ENCODE measurements around the gene IGFL2.
"Not testable (repeated sequence)": the region's sequence is repeated elsewhere in the genome, so short reads cannot be mapped to it uniquely, and the experiment has no call there.

Gene IGFL2

DNA sequence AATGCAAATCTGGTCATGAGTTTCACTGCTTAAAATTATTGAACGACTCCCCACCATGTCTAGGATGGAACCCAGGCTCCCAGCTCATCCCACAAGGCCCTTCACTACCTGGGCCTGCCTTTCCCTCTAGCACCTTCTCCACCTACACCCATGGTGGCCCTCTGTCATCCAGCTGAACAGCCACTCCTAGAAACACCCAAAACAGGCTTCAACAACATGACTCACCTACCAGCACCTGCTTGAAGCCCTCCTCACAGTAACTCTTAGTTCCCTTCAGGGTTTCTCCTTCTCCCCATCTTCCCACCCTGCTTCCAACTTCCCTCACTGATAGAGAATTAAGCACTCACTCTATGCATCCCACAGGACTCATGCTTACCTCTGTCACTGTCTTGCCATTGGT is 6.6 kb upstream of the IGFL2 start:
- no peak for DNase-seq

DNA sequence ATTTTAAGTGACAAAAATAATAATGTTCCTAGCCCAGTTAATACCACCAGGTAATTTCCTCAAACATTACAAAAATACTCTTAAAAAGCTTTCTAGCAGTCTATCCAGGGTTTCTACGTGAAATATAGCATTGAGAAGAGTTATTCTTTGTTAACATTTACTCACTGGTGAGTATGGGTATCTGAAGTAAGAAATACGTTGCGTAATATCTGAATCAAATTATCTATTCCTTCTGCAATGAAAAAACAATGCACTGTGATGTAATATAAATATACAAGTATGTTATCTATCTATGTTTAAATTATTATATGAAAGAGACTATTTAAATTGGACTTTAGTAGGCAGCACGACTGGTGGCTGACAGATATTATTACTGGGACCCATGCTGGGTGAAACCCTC is 5.7 kb upstream of the IGFL2 start:
- no peak for DNase-seq

DNA sequence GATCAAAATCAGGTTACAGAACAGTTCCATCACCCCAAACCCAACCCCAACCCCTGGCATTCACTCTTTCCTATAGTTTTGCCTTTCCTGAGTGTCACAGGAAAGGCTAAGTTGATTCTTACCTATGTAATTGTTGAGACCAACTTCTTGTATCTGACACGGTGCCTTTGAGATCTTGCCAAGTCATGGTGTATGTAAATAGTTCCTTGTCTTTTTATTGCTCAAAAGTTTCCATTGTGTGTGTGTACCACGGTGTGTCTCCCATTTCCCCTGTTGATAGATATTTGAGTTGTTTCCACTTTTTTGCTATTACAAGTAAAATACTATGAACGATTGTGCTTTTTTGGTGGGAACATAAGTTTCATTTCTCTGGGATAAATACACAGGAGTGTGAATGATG is 3.3 kb upstream of the IGFL2 start:
- DNase-seq, result no peak

DNA sequence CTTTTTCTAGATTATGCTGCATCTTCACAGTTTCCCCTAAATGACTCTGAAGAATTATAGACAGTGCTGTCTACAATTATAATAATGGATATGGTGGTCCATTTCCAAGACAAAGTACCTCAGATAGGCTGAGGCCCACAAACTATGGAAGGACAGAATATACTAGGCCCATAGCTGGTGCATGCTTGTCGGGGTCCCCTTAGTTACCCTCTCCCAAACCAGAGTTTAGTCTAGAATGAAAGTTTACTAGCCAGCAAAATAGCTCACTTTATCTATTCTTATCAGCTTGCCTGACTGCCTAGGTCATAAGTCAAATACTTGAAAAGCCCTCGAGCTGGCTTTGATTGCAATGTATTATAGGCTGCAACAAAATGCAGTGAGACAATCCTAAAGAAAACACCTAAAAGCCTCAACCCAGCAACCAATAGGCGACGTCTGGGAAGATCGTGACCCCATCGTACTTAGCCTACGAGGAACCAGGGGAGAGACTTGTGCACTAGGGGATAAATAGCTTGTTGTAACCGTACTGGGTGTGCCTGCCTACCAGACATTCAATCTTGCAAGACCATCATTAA is 785 bp upstream of the IGFL2 start:
- DNase-seq, result no peak

DNA sequence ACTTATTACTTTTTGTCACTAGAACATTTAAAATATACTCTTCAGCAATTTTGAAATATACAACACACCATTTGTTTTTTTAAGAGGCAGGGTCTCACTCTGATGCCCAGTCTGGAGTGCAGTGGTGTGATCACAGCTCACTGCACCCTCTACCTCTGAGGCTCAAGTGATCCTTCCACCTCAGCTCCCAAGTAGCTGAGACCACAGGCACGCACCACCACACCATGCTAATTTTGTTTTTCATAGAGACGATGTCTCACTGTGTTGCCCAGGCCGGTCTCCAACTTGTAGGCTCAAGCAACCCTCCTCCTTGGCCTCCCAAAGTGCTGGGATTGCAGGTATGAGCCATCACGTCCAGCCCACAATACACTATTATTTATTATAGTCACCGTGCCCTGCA is 2.6 kb downstream of the IGFL2 start:
- no peak for DNase-seq

DNA sequence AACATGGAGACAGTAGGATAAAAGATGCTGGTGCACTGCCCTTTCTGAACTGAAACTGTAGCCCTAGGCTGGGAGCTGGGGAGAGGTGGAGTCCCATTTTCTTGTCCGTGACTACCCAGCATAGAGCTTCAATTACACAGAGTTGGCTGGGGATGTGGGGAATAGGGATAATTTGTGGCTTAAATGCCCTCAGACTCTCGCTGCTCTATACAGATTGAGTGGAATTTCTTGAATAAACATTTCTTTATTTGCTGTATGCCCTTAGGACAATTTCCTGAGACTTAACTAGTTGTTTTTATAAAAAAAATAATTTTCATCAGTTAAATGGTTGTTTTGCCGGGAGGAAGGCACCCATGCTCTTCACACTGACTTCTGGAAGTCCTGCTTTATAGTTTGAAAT is 7.2 kb downstream of the IGFL2 start:
- DNase-seq, result no peak

DNA sequence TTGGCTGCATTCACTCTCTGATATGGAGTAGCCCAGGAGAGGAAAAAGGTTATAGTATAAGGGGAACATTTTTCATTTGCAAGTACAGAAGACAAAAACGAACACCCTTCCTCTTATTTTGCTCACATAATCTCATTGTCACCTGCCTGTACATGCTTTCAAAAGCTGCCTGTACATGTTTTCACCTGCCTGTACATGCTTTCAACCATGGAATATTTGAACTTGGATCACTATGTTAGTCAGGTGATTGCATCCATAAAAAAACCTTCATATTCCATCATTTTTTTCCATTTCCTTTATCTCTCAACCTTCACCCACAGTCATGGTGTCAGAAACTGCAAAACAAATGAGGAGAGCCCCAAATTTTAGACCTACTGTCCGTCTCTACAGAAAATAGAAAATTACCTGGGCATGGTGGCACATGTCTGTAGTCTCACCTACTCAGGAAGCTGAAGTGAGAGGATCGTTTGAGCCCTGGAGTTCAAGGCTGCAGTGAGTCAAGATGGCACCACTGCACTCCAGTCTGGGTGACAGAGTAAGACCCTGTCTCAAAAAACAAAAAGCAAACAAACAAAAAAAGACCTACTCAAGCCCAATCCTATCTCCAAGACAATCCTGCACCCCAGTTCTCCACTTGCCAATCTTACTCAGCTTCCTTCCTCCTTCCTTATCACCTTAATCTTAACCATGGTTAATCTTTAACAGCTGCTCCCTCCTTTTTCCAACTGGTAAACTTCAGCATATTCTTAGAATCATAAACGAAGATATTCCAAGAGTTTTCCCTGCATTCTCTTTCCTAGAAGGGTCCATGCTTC is 11.6 kb downstream of the IGFL2 start:
- no peak for DNase-seq

DNA sequence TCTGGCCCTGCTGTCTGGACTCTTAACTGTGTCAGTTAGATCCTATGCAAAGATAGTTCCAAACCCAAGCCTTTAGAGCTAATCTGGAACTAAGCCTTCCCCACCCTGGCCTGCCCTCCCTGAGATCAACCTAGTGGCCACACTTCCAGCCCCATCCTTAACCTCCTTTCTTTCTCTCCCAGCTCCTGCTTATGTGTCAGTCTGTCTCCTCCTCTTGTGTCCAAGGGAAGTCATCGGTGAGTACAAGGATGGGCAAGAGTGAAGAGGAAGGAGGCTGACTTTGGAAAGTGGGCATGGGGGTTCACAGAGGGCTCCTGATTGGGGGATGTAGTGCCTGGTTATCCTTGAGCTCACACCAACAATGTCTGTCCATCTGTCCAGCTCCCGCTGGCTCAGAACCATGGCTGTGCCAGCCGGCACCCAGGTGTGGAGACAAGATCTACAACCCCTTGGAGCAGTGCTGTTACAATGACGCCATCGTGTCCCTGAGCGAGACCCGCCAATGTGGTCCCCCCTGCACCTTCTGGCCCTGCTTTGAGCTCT is 12.3 kb downstream of the IGFL2 start:
- no peak for DNase-seq

DNA sequence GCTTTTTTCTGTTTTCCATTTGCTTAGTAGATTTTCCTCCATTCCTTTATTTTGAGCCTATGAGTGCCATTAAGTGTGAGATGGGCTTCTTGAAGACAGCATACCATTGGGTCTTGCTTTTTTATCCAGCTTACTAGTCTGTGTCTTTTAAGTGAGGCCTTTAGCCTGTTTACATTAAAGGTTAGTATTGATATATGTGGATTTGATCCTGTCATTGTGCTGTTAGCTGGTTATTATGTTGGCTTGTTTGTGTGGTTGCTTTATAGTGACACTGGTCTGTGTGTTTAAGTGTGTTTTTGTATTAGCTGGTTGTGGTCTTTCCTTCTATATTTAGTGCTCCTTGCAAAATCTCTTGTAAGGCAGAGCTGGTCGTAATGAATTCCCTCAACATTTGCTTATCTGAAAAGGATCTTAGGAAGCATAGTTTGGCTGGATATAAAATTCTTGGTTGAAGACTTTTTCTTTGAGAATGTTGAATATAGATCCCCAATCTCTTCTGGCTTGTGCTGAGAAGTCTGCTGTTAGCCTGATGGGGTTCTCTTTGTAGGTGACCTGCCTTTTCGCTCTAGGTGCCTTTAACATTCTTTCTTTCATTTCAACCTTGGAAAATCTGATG is 13.7 kb downstream of the IGFL2 start:
- DNase-seq, result not testable (repeated sequence)

DNA sequence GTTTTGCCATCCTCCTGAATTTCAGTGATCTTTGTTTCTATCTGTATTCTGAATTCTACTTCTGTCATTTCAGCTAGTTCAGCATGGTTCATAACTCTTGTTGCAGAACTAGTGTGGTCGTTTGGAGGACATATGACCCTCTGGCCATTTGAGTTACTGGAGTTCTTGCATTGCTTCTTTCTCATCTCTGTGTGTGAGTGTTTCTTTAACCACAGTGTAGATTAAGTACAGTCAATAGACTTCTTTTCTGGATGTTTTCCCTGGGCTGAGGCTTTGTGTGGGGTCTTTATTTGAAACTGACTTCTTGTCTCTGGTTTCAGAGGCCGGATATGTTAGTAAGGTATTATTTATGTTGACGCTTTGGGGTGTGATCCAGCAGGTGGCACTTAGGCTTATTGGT is 14.7 kb downstream of the IGFL2 start:
- no peak for DNase-seq

DNA sequence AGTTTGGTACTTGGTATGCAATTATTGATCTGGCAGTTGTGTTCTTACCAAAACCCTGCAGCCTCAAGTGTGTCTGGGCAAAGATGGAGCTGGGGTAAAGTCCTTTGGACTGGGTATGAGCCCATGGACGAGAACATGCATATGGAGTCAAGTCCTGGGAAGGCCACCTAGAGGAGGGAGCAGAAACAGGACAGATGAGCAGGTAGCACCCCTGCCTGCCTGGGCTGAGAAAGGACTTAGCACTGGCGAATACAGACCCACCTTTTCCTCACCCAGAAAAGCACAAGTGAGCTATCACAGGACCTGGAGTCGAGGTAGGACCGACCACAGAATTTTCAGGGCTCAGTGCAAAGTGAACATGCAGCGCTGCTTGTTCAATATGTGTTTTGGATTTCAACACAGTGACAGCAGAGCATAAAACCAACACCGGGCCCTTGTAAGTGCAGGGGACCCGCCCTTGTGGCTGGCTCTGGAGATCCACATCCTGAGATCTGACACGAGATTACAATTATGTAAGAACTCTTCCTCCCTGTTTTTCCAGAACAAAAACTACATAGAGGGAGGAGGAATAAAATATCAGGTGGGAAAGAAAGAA is 25.9 kb downstream of the IGFL2 start:
- DNase-seq, result no peak

DNA sequence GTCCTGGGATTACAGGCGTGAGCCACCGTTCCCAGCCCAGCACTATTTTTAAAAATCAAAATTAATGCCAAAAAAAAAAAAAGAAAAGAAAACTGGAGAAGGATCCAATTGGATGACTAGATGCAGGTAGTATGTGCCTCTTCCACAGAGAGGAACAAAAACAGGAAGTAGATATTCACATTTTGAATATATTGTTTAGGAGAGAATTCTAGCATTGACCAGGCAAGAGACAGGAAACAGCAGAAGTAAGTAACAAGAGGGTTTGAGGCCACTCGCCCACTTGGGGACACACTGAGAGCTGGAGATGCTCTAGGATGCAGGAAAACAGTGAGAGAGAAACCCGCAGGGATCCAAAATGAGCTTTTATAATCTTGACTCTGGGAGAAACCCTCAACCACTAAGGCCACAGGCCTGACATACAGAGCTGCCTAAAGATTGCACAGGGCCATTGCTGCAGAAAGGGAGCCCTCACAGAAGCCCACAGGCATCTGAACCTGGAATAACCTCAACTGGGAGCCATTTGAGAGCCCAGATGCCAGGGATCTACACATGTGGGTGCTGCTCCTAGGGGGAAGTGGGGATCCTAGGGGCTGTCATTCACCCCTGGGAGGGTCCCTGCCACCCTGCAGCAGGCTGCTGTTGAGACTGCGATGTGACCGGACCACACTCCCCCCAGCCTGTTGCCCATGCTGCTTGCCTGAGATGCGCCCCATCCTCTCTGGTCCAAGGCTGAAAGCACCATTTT is 28.2 kb downstream of the IGFL2 start:
- DNase-seq, result no peak

DNA sequence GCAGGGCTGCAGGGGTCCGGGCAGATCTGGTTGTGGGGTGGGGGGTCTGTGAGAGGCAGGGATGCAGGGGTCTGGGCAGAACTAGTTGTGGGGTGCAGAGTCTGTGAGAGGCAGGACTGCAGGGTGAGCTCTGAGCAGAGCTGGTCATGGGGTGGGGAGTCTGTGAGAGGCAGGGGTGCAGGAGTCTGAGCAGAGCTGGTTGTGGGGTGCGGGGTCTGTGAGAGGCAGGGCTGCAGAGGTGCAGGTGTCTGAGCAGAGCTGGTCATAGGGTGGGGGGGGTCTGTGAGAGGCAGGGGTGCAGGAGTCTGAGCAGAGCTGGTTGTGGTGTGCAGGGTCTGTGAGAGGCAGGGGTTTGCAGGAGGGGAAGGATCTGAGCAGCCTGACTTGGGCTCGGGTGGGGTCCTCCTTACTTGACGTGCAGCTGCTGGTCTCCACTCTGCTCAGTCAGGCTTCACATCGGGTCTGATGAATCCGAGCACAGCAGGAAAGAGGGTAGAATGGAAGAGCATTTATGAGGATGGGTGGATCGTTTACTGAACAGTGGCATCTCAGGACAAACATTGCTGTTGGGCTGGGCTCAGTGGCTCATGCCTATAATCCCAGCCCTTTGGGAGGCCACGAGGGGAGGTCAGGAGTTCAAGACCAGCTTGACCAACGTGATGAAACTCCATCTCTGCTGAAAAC is 31.2 kb downstream of the IGFL2 start:
- DNase-seq, result no peak

DNA sequence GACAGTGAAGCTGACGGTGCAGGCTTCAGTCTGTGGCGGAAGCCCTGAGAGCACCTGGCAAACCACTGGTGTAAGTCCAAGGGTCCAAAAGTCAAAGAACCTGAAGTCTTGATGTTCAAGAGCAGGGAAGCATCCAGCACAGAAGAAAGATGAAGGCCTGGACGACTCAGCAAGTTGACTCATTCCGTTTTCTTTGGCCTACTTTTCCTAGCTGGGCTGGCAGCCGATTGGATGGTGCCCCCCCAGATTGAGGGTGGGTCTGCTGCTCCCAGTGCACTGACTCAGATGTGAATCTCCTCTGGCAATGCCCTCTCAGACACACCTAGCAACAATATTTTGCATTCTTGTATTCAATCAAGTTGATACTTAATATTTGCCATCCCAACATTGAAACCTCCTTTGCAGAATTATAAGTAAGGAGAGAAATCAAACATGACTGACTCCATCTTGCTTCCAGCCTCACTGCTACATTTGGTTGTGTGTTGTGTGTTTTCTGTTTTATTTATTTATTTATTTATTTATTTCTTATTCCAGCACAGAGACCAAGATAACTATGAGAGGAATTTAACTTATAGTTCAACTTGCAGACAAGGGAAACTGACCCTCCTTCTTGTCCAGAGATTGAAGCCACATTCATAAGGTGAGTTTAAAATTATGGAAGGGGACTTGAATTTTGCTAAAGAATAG is 32.8 kb downstream of the IGFL2 start:
- DNase-seq, result no peak

DNA sequence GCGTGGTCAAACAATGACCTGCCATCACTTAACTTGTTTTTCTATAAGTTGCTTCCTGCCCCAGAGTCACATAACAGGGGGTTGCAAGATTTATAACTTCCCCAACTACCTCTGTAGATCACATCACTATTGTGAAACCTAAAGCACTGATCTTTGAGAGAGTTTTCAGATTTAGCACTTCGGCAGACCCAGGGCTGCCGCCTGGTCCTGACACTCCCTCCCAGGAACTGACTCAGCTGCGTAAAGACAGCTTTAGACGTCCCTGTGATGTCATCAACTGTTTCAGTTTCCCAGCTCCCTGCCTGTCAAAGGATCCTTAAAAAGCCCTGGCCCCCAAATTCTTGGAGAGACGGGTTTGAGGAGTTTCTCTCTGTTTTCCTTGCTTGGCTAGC is 33.3 kb downstream of the IGFL2 start:
- DNase-seq, result no peak

DNA sequence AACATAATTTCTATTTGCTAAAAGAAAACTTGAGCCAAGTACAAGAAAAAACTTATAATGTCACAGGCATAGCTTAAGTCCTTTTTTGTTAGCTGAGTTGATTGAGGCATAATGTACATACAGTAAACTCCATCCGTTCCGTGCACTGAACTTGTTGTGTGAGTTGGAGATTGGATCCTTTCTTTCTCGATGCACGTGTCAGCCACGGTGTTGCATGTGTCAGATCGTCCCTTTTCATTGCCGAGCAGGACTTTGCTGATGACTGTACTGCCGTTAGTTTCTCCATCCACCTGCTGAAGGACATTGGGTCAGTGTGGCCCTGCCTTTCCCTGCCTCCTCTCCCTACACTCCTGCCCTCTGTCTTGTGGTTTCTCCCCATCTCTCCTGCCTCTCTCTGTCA is 34.4 kb downstream of the IGFL2 start:
- DNase-seq, result no peak

DNA sequence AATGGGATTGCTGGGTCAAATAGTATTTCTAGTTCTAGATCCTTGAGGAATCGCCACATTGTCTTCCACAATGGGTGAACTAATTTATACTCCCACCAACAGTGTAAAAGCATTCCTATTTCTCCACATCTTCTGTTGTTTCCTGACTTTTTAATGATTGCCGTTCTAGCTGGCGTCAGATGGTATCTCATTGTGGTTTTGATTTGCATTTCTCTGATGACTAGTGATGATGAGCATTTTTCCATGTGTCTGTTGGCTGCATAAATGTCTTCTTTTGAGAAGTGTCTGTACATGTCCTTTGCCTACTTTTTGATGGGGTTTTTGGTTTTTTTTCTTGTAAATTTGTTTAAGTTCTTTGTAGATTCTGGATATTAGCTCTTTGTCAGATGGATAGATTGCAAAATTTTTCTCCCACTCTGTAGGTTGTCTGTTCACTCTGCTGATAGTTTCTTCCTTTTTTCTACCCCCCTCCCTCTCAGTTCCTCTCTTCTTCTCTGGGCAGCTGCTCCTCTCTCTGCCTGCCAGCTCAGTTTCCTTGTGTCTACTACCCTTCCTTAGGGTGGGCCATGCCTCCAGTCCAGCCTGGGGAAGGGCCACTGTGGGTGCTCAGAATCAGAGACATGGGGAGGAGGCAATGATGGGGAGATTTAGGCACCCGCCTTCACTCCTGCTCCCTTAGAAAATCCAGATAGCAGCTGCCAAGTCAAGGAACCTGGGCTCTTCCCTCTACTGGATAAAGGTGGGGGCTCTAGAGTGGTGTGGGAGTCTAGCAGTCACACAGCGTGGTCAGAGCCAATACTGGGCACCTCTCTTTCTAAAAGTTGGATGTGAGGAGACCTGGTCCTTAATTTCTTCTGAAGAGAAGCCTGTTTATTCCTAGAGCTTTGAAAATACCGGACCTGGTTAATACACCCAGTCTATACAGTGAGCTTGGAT is 37.0 kb downstream of the IGFL2 start:
- not testable (repeated sequence) for DNase-seq

DNA sequence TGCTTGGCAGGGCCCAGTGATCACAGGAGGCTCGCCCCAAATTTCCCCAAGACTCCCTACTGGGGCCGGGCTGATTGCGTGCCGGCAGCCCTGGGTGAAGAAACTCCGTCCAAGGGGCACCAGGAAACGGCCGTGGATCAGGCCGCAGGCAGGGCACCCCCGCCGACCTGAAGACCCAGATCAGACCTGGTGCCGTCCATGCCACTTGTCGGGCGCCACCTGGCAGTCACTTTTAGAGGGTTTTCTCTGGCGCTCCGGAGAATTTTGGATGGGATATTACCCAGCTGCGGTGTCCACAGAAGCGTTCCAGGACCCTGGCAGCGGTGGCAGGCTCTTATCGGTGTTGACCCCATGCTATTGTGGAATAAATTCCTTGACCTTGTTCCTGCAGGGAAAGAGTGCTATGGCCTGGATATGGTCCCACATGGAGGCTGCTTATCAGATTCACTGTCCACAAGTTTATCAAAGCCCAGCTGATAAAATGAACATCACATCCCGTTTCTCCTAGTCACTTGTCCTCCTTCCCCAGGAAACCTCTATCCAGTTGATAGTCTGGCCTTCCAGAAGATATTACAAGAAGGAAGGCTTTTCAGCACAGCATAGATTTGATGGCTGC is 38.2 kb downstream of the IGFL2 start:
- no peak for DNase-seq

DNA sequence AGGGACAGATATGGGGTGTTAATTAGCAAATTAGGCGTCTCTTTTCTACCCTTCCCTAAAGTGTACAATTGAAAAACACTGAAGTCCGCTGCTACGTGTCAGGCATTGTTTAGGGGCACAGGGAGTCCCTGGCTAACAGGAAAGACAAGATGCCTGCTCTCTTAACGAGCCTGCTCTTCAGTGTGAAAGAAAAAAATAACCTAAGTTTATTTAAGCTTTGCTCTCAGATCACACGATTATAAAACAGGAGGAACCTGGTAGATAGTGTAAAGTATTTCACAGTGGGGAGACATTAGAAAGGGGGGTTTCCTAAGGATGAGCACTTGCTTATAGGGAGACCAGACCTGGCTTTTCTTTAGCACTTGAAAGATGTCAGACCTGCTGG is 38.7 kb downstream of the IGFL2 start:
- no peak for DNase-seq

All from anterior cingulate cortex (tissue), 58 donors.